IMR-90 (cell line): ENCODE measurements around the gene NAA30. TPM values are rescaled to one million over a fixed set of nuclear protein-coding genes. Genes with fewer than 3 reads are reported as not detected.

Experiments
- ATAC-seq: fragments of 200-7000 bp; cut with Tn5 transposase; 2 replicates; pipeline ENCODE4 v1.9.1; 2020; ENCODE audit warnings: low read depth, mild to moderate bottlenecking, moderate library complexity
- BruUV-seq: library from RNA; stranded (reverse); fragments of 400-500 nt; replicated peaks from 2 replicates; lab custom pipeline; 2021; lab: Mats Ljungman, UMichigan
- CTCF ChIA-PET: fragments of 300-600 bp; formaldehyde crosslinking; extraction: SDS; loops from one replicate; lab custom pipeline; 2021; ENCODE audit warnings: antibody characterized with exemption; lab: Yijun Ruan, JAX
- POLR2A ChIA-PET: fragments of 300-600 bp; sonication (Branson Sonifier 250); formaldehyde crosslinking; loops from one replicate; lab custom pipeline; 2022; ENCODE audit warnings: antibody characterized with exemption; ENCODE audit not compliant: unreplicated experiment; lab: Charles Lee
- DNase-seq: peaks from one replicate; pipeline ENCODE4 v3.0.0; 2013
- H2AFZ ChIP-seq: replicated peaks from 2 replicates; pipeline ENCODE3; 2013; ENCODE audit warnings: low read length, mild to moderate bottlenecking; ENCODE audit not compliant: poor library complexity
- H2AK5ac ChIP-seq: 2 replicates; pipeline ENCODE4 v1.6.1; 2013; ENCODE audit warnings: low read depth, low read length, inconsistent platforms
- H2AK9ac ChIP-seq: replicated peaks from 2 replicates; pipeline ENCODE3; 2013; ENCODE audit warnings: mild to moderate bottlenecking, low read depth, low read length, moderate library complexity; ENCODE audit not compliant: poor library complexity
- H2BK120ac ChIP-seq: 2 replicates; pipeline ENCODE4 v1.6.1; 2013; ENCODE audit warnings: low read depth, low read length, inconsistent platforms
- H2BK15ac ChIP-seq: 3 replicates; pipeline ENCODE4 v1.6.1; 2013; ENCODE audit warnings: low read depth, low read length, inconsistent platforms
- H2BK20ac ChIP-seq: 2 replicates; pipeline ENCODE4 v1.6.1; 2013; ENCODE audit warnings: low read depth, mild to moderate bottlenecking, inconsistent platforms, low read length, moderate library complexity
- H2BK5ac ChIP-seq: 2 replicates; pipeline ENCODE4 v1.6.1; 2013; ENCODE audit warnings: mild to moderate bottlenecking, low read depth, low read length, inconsistent platforms; ENCODE audit not compliant: poor library complexity, severe bottlenecking
- H3K14ac ChIP-seq: replicated peaks from 2 replicates; pipeline ENCODE4 v1.6.1; 2013; ENCODE audit warnings: low read depth, low read length, inconsistent platforms
- H3K18ac ChIP-seq: 2 replicates; pipeline ENCODE4 v1.6.1; 2013; ENCODE audit warnings: low read depth, low read length, control low read depth
- H3K23ac ChIP-seq: 2 replicates; pipeline ENCODE4 v1.6.1; 2013; ENCODE audit warnings: low read depth, low read length, inconsistent platforms
- H3K27ac ChIP-seq: 2 replicates; pipeline ENCODE4 v1.5.1; 2013; ENCODE audit warnings: mild to moderate bottlenecking, control low read depth, low read length; ENCODE audit not compliant: insufficient read depth
- H3K27me3 ChIP-seq: 2 replicates; pipeline ENCODE4 v1.6.1; 2013; ENCODE audit warnings: low read length; ENCODE audit not compliant: control insufficient read depth, insufficient read depth
- H3K36me3 ChIP-seq: 2 replicates; pipeline ENCODE4 v1.6.1; 2013; ENCODE audit warnings: low read length, mixed read lengths; ENCODE audit not compliant: control insufficient read depth, insufficient read depth
- H3K4ac ChIP-seq: 2 replicates; pipeline ENCODE4 v1.6.1; 2013; ENCODE audit warnings: low read depth, low read length, inconsistent platforms
- H3K4me1 ChIP-seq: 2 replicates; pipeline ENCODE4 v1.6.1; 2013; ENCODE audit warnings: low read length, mixed read lengths; ENCODE audit not compliant: control insufficient read depth, insufficient read depth
- H3K4me2 ChIP-seq: 2 replicates; pipeline ENCODE4 v1.6.1; 2013; ENCODE audit warnings: low read depth, mild to moderate bottlenecking, control low read depth, low read length, moderate library complexity
- H3K4me3 ChIP-seq: 2 replicates; pipeline ENCODE4 v1.5.1; 2013; ENCODE audit warnings: low read depth, mild to moderate bottlenecking, control low read depth, low read length, moderate library complexity; ENCODE audit not compliant: insufficient read depth
- H3K56ac ChIP-seq: 2 replicates; pipeline ENCODE4 v1.6.1; 2013; ENCODE audit warnings: low read length, inconsistent platforms; ENCODE audit not compliant: insufficient read depth; ENCODE audit errors: extremely low read depth
- H3K79me1 ChIP-seq, 2 experiments: 2 replicates each; pipeline ENCODE4 v1.6.1; 2013; ENCODE audit warnings: low read length in 2 of 2, inconsistent platforms in 1 of 2, low read depth in 1 of 2
- H3K9ac ChIP-seq: 2 replicates; pipeline ENCODE4 v1.6.1; 2013; ENCODE audit warnings: low read depth, low read length, control low read depth
- H3K9me1 ChIP-seq: 2 replicates; pipeline ENCODE4 v1.6.1; 2013; ENCODE audit warnings: low read length, inconsistent platforms; ENCODE audit not compliant: insufficient read depth
- H3K9me3 ChIP-seq: 2 replicates; pipeline ENCODE4 v1.6.1; 2013; ENCODE audit warnings: low read length; ENCODE audit not compliant: control insufficient read depth, insufficient read depth
- H4K20me1 ChIP-seq: 2 replicates; pipeline ENCODE4 v1.6.1; 2013; ENCODE audit warnings: low read length, inconsistent platforms; ENCODE audit not compliant: insufficient read depth
- H4K5ac ChIP-seq: 2 replicates; pipeline ENCODE4 v1.6.1; 2013; ENCODE audit warnings: mild to moderate bottlenecking, low read depth, low read length, control low read depth
- H4K8ac ChIP-seq, 2 experiments: 2 replicates each; pipeline ENCODE4 v1.6.1; 2013; ENCODE audit warnings: low read depth in 2 of 2, low read length in 2 of 2, control low read depth in 1 of 2, inconsistent platforms in 1 of 2
- H4K91ac ChIP-seq: 2 replicates; pipeline ENCODE4 v1.6.1; 2013; ENCODE audit warnings: low read depth, low read length, inconsistent platforms; ENCODE audit not compliant: insufficient read depth
- CEBPB ChIP-seq: IDR thresholded peaks from 2 replicates; pipeline ENCODE4 v1.6.1; 2012; ENCODE audit warnings: low read depth, low read length, improper control_type of control experiment
- RFX5 ChIP-seq: IDR thresholded peaks from 2 replicates; pipeline ENCODE4 v1.8.0; 2012; ENCODE audit warnings: low read depth, mild to moderate bottlenecking, low read length, moderate library complexity
- WGBS, 2 experiments: methylation state at CpG; one replicate each; pipeline versions ENCODE4 v1.1.5 to v1.1.7; 2013; ENCODE audit warnings: missing lambda C conversion rate in 2 of 2; ENCODE audit not compliant: insufficient read length in 1 of 2; ENCODE audit errors: extremely low coverage in 2 of 2; 5-methylcytosine and 5-hydroxymethylcytosine counted together
- dilution Hi-C: fragments of 300-500 bp; cut with HindIII; formaldehyde crosslinking; loops from one replicate; pipeline ENCODE4 v1.14.3; 2018; ENCODE audit warnings: low sequenced_read_pairs; ENCODE audit not compliant: unreplicated experiment
- in situ Hi-C: fragments of 300-500 bp; cut with MboI; formaldehyde crosslinking; loops from 3 replicates; pipeline ENCODE4 v1.14.3; 2019; ENCODE audit warnings: low sequenced_read_pairs, inconsistent platforms, mixed read lengths
- intact Hi-C: fragments of 100-400 bp; cut with micrococcal nuclease; formaldehyde crosslinking; loops from 2 replicates; pipeline ENCODE4 v1.10.0; 2022
- polyA plus RNA-seq, 3 experiments: library from polyadenylated mRNA; depleted of rRNA; stranded (reverse); fragments of >200 nt; gene quantifications; 2 replicates each; pipeline ENCODE4 v1.2.3, GENCODE V29; 2012; ENCODE audit warnings: low replicate concordance in 1 of 3
- total RNA-seq: library from RNA; depleted of rRNA; stranded (reverse); fragments of >200 nt; gene quantifications from 2 replicates; pipeline ENCODE4 v1.2.3, GENCODE V29; 2012

NAA30 gene
- total and polyA plus RNA-seq, 2 of the 4 experiments (the other 2 are of a cell fraction) = 5.8 to 24.4 TPM

DNA sequence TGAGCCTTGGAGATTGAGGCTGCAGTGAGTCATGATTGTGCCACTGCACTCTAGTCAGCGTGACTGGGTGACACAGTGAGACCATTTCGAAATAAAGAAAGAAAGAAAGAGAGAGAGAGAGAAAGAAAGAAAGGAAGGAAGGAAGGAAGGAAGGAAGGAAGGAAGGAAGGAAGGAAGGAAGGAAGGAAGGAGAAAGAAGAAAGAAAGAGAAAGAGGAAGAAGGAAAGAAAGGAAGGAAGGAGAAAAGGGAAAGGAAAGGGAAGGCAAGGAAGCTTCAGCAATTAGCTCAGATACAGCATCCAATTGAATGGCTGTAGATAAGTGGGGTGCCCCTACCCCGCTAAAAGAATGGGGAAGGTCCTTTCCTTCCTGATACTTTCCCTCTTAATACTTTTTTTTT, 9.5 kb upstream of the NAA30 start:
- Histone ChIP-seq H2BK120ac (peak overlapping the region; percentile 68; the same call in 1 of the 2 replicates), H4K8ac (no peak overlapping the region), H3K36me3 (no peaks in the 10 kb centered on the region), H3K4ac (no peak overlapping the region), H3K4me3 (no peak overlapping the region), H4K91ac (no peak overlapping the region), H2AK5ac (0 out of 2 replicates have a peak overlapping the region, but pooled peaks have one; percentile 7), H3K27ac (no peak overlapping the region), H2AFZ (no peak overlapping the region), H3K14ac (no peak overlapping the region), H3K18ac (no peak overlapping the region), H2BK15ac (no peak overlapping the region), H4K20me1 (no peaks in the 10 kb centered on the region), H3K9me3 (no peaks in the 10 kb centered on the region), H3K9ac (no peak overlapping the region), H3K9me1 (no peaks in the 10 kb centered on the region; the same call in 1 of the 2 replicates), H3K23ac (no peak overlapping the region), H3K79me1 (no peaks in the 10 kb centered on the region), H3K27me3 (no peaks in the 10 kb centered on the region), H4K5ac (no peak overlapping the region), H2BK5ac (no peak overlapping the region), H3K56ac (no peak overlapping the region), H3K4me2 (no peak overlapping the region), H2BK20ac (no peak overlapping the region), H3K4me1 (peaks cover 8% of the 10 kb centered on the region; the same call in 1 of the 2 replicates), H2AK9ac (no peak overlapping the region)
- intact Hi-C loops = no loop called here
- ATAC-seq (no peak), DNase-seq (no peak)
- ChIA-PET POLR2A (interaction anchor here (0.6 kb wide), 1 partner anchor 864 kb away, joined by 3 read pairs; no protein-coding TSS in a partner anchor), CTCF (interaction anchor here (0.7 kb wide), 1 partner anchor 327 kb away, joined by 3 read pairs; no protein-coding TSS in a partner anchor)
- in situ Hi-C loops = no loop called here
- dilution Hi-C loops = no loop called here
- WGBS, 2 experiments = 94% methylated on average over 2 of the region's 3 CpGs; no CpG with 5 or more reads in 1 of the 2 experiments
- TF ChIP-seq CEBPB (peak; percentile 18; the same call in 1 of the 2 replicates), RFX5 (no peak)
- no TSS peak for BruUV-seq
